GM10248 (cell line): ENCODE results near the gene COX4I1.

Experiments
- CTCF ChIA-PET: fragments of 300-600 bp; sonication (Branson Sonifier 250); formaldehyde crosslinking; extraction: SDS; loops from one replicate; lab custom pipeline; 2021; ENCODE audit warnings: antibody characterized with exemption; lab: Yijun Ruan, JAX
- POLR2A ChIA-PET: fragments of 350-650 bp; sonication (Branson Sonifier 250); formaldehyde crosslinking; extraction: SDS; loops from one replicate; lab custom pipeline; 2020; ENCODE audit warnings: antibody characterized with exemption; lab: Yijun Ruan, JAX
- DNase-seq: peaks from one replicate; pipeline ENCODE4 v3.0.0; 2012; ENCODE audit errors: extremely low spot score
- CTCF ChIP-seq: IDR thresholded peaks from 2 replicates; pipeline ENCODE4 v1.5.1; 2012; ENCODE audit warnings: mild to moderate bottlenecking, low read depth; ENCODE audit errors: extremely low read depth, missing control alignments, control extremely low read depth

Gene COX4I1

GRCh38 chr16:85845266-85845665 is 45.8 kb downstream of the COX4I1 start:
- ChIA-PET CTCF (interaction anchor here (0.6 to 3.0 kb wide), 3 partner anchors 10 to 170 kb away, joined by 3 to 11 read pairs (median 9); no protein-coding TSS in a partner anchor), POLR2A (no interaction called here)
- TF ChIP-seq CTCF, result no peak
- DNase-seq, result no peak

- POLR2A ChIA-PET, result no interaction called here
- CTCF ChIA-PET, result interaction anchor here (2.8 to 3.0 kb wide), 2 partner anchors 8 to 25 kb away, joined by 9 to 11 read pairs; no protein-coding TSS in a partner anchor
- TF ChIP-seq CTCF, result no peak
- DNase-seq, result no peak
These were observed 47.0 kb downstream of the COX4I1 start for GRCh38 chr16:85846461-85846860.

- TF ChIP-seq CTCF, result no peak
These were observed 47.5 kb downstream of the COX4I1 start for GRCh38 chr16:85847036-85847435.

GRCh38 chr16:85847681-85848601 is 48.4 kb downstream of the COX4I1 start:
- DNase-seq, result no peak
- ChIA-PET POLR2A (no interaction called here), CTCF (interaction anchor here (2.1 to 3.0 kb wide), 3 partner anchors 10 to 27 kb away, joined by 6 to 16 read pairs (median 7); no protein-coding TSS in a partner anchor)
- TF ChIP-seq CTCF, result no peak

More at GRCh38 chr16:85847036-85847435, 47.5 kb downstream of the COX4I1 start:
- ChIA-PET POLR2A (no interaction called here), CTCF (interaction anchor here (2.8 kb wide), 1 partner anchor 26 kb away, joined by 11 read pairs; no protein-coding TSS in a partner anchor)
- DNase-seq, result no peak

- ChIA-PET POLR2A (no interaction called here), CTCF (interaction anchor here (0.8 to 3.0 kb wide), 6 partner anchors 9 to 137 kb away, joined by 3 to 16 read pairs (median 5); no protein-coding TSS in a partner anchor)
- DNase-seq, result no peak
- TF ChIP-seq CTCF, result no peak
These were observed 49.5 kb downstream of the COX4I1 start for GRCh38 chr16:85848986-85849385.

GRCh38 chr16:85849388-85849787 is 49.9 kb downstream of the COX4I1 start:
- no peak for TF ChIP-seq CTCF
- DNase-seq, result no peak
- ChIA-PET POLR2A (interaction anchor here (0.6 kb wide), 1 partner anchor 15 kb away, joined by 6 read pairs; no protein-coding TSS in a partner anchor), CTCF (interaction anchor here (0.8 to 3.0 kb wide), 6 partner anchors 8 to 136 kb away, joined by 3 to 16 read pairs (median 5); no protein-coding TSS in a partner anchor)
